ENCODE data around the gene CELF1. TPM values are rescaled to one million over a fixed set of nuclear protein-coding genes. Genes with fewer than 3 reads are reported as not detected.
A peak's percentile ranks its signal among the peaks of the same experiment; 100 is the strongest.

CELF1 gene
- total and polyA plus RNA-seq, 2 of the 13 experiments (the other 11 are each of a cell fraction or from before 2014, with no cell fraction given) = 69.0 to 80.1 TPM

- TF ChIP-seq UBTF (CRISPR knock-in tag; IDR thresholded peaks at IDR 0.05) = peak; percentile 92
- peak; percentile 96 for TF ChIP-seq HOXA3 (CRISPR knock-in tag; IDR thresholded peaks at IDR 0.05)
- peak; percentile 79; the same call in 1 of the 2 replicates for TF ChIP-seq ARNTL (CRISPR knock-in tag; IDR thresholded peaks at IDR 0.05)
- TF ChIP-seq MLLT10 (CRISPR knock-in tag; IDR thresholded peaks at IDR 0.05) = no peak
- TF ChIP-seq KAT8 (CRISPR knock-in tag; IDR thresholded peaks at IDR 0.05) = peak; percentile 99
- TF ChIP-seq, protein P1, sequence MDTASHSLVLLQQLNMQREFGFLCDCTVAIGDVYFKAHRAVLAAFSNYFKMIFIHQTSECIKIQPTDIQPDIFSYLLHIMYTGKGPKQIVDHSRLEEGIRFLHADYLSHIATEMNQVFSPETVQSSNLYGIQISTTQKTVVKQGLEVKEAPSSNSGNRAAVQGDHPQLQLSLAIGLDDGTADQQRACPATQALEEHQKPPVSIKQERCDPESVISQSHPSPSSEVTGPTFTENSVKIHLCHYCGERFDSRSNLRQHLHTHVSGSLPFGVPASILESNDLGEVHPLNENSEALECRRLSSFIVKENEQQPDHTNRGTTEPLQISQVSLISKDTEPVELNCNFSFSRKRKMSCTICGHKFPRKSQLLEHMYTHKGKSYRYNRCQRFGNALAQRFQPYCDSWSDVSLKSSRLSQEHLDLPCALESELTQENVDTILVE (CRISPR knock-in tag; IDR thresholded peaks at IDR 0.05) = peak; percentile 91
- peak; percentile 65; the same call in 1 of the 2 replicates for TF ChIP-seq IRF9 (CRISPR knock-in tag; IDR thresholded peaks at IDR 0.05; ENCODE audit: borderline replicate concordance)
- no peak for TF ChIP-seq SOX13 (IDR thresholded peaks at IDR 0.05)
- peak in 1 of 2 experiments; percentile 55; a peak in 2 of 4 replicates for TF ChIP-seq SOX13 (CRISPR knock-in tag; conservative IDR thresholded peaks at IDR 0.05 in 1 of 2, IDR thresholded peaks at IDR 0.05 in 1 of 2)
- TF ChIP-seq ZNF770 (CRISPR knock-in tag; IDR thresholded peaks at IDR 0.05) = peak; percentile 38; the same call in 1 of the 2 replicates
- TF ChIP-seq, protein P2, sequence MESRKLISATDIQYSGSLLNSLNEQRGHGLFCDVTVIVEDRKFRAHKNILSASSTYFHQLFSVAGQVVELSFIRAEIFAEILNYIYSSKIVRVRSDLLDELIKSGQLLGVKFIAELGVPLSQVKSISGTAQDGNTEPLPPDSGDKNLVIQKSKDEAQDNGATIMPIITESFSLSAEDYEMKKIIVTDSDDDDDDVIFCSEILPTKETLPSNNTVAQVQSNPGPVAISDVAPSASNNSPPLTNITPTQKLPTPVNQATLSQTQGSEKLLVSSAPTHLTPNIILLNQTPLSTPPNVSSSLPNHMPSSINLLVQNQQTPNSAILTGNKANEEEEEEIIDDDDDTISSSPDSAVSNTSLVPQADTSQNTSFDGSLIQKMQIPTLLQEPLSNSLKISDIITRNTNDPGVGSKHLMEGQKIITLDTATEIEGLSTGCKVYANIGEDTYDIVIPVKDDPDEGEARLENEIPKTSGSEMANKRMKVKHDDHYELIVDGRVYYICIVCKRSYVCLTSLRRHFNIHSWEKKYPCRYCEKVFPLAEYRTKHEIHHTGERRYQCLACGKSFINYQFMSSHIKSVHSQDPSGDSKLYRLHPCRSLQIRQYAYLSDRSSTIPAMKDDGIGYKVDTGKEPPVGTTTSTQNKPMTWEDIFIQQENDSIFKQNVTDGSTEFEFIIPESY (CRISPR knock-in tag; IDR thresholded peaks at IDR 0.05) = peak; percentile 85
- peak; percentile 94 for TF ChIP-seq RBFOX2 (IDR thresholded peaks at IDR 0.05; ENCODE audit: low read depth, low read length)
- TF ChIP-seq SRSF9 (IDR thresholded peaks at IDR 0.05; ENCODE audit: borderline replicate concordance, insufficient read depth, low read depth, low read length, poor library complexity, severe bottlenecking) = no peak
- TF ChIP-seq ZFY (CRISPR knock-in tag; IDR thresholded peaks at IDR 0.05) = peak; percentile 90
- TF ChIP-seq SMAD3 (CRISPR knock-in tag; IDR thresholded peaks at IDR 0.05) = peak; percentile 97
- peak in 1 of 2 experiments; percentile 24; a peak in 2 of 4 replicates for TF ChIP-seq MAFK (conservative IDR thresholded peaks at IDR 0.05 in 1 of 2, IDR thresholded peaks at IDR 0.05 in 1 of 2; ENCODE audit: low read length in 2 of 2)
- no peak for TF ChIP-seq ZNF652 (CRISPR knock-in tag; IDR thresholded peaks at IDR 0.05; ENCODE audit: borderline replicate concordance, low read depth)
- no peak for TF ChIP-seq RFX5 (IDR thresholded peaks at IDR 0.05; ENCODE audit: low read depth, low read length)
- peak; percentile 88; the same call in 1 of the 2 replicates for TF ChIP-seq ZNF616 (CRISPR knock-in tag; IDR thresholded peaks at IDR 0.05; ENCODE audit: low read depth)
- peak; percentile 69 for TF ChIP-seq TEAD3 (CRISPR knock-in tag; optimal IDR thresholded peaks at IDR 0.05; ENCODE audit: borderline replicate concordance)
Measured at GRCh38 chr11:47578524-47579494, 25.9 kb upstream of the CELF1 start, which contains the start of the genes KBTBD4 and NDUFS3 (continued).
